ENCODE measurements around the gene NCOA1. TPM values are rescaled to one million over a fixed set of nuclear protein-coding genes. Genes with fewer than 3 reads are reported as not detected.
"Not testable (repeated sequence)": the region's sequence is repeated elsewhere in the genome, so short reads cannot be mapped to it uniquely, and the experiment has no call there.

The NCOA1 gene
- total and polyA plus RNA-seq, 4 donors, result 6.5 to 26.6 (median 16.3) TPM

- Histone ChIP-seq H3K27me3 (ENCODE audit: control insufficient read depth in 4 of 4, insufficient read depth in 4 of 4, low read length in 3 of 4) (no peaks in the 10 kb centered on the region), H3K36me3 (ENCODE audit: control insufficient read depth in 4 of 4, insufficient read depth in 3 of 4, low read depth in 1 of 4, low read length in 3 of 4) (no peaks in the 10 kb centered on the region), H3K4me3 (ENCODE audit: low read depth in 1 of 3, low read length in 3 of 3) (no peak overlapping the region), H3K4me1 (ENCODE audit: control insufficient read depth in 4 of 4, insufficient read depth in 4 of 4, low read length in 3 of 4) (peaks cover 0 to 2% (median 0%) of the 10 kb centered on the region in 4 donors), H3K9me3 (ENCODE audit: control insufficient read depth in 4 of 4, low read length in 3 of 4) (no peaks in the 10 kb centered on the region), H3K27ac (ENCODE audit: low read depth in 1 of 2, low read length in 2 of 2) (no peak overlapping the region), H3K9ac (ENCODE audit: low read depth in 1 of 2, low read length in 2 of 2) (no peak overlapping the region)
- no peak for DNase-seq (ENCODE audit: low spot score)
- TF ChIP-seq FOXA2 (IDR thresholded peaks at IDR 0.05) (no peak), RXRA (IDR thresholded peaks at IDR 0.05) (no peak), RAD21 (IDR thresholded peaks at IDR 0.05) (no peak), JUND (IDR thresholded peaks at IDR 0.05) (no peak), YY1 (IDR thresholded peaks at IDR 0.05) (no peak), CTCF (IDR thresholded peaks at IDR 0.05; ENCODE audit: low read depth, low read length, missing input control) (no peak), FOXA1 (IDR thresholded peaks at IDR 0.05) (no peak), EGR1 (IDR thresholded peaks at IDR 0.05; ENCODE audit: low read depth in 2 of 2) (no peak)
- 69% methylated on average over 3 of the region's 3 CpGs for WGBS
Measured at GRCh38 chr2:24482972-24483300, 8.1 kb upstream of the NCOA1 start.

GRCh38 chr2:24484677-24485076, 6.4 kb upstream of the NCOA1 start:
- 95% methylated on average over 6 of the region's 6 CpGs for WGBS
- H3K9ac ChIP-seq (ENCODE audit: low read depth in 1 of 2, low read length in 2 of 2), result not testable (repeated sequence)

GRCh38 chr2:24485197-24485596, 5.9 kb upstream of the NCOA1 start:
- H3K27ac ChIP-seq (ENCODE audit: low read depth in 1 of 2, low read length in 2 of 2), result no peak overlapping the region
- no peak overlapping the region for H3K4me3 ChIP-seq (ENCODE audit: low read depth in 1 of 3, low read length in 3 of 3)
- H3K9me3 ChIP-seq (ENCODE audit: control insufficient read depth in 4 of 4, low read length in 3 of 4), result no peaks in the 10 kb centered on the region
- no peak overlapping the region for H3K9ac ChIP-seq (ENCODE audit: low read depth in 1 of 2, low read length in 2 of 2)
- 94% methylated on average over 3 of the region's 3 CpGs for WGBS
- peaks cover 0 to 5% (median 1%) of the 10 kb centered on the region in 4 donors for H3K4me1 ChIP-seq (ENCODE audit: control insufficient read depth in 4 of 4, insufficient read depth in 4 of 4, low read length in 3 of 4)
- H3K27me3 ChIP-seq (ENCODE audit: control insufficient read depth in 4 of 4, insufficient read depth in 4 of 4, low read length in 3 of 4), result no peaks in the 10 kb centered on the region
- no peaks in the 10 kb centered on the region for H3K36me3 ChIP-seq (ENCODE audit: control insufficient read depth in 4 of 4, insufficient read depth in 3 of 4, low read depth in 1 of 4, low read length in 3 of 4)
- DNase-seq (ENCODE audit: low spot score), result no peak
- no peak for TF ChIP-seq REST (IDR thresholded peaks at IDR 0.05)
- TF ChIP-seq FOXA2 (IDR thresholded peaks at IDR 0.05), result no peak
- TF ChIP-seq NR2F2 (IDR thresholded peaks at IDR 0.05), result no peak
- no peak for TF ChIP-seq YY1 (IDR thresholded peaks at IDR 0.05)
- no peak for TF ChIP-seq MAX (IDR thresholded peaks at IDR 0.05)
- no peak for TF ChIP-seq ATF3 (IDR thresholded peaks at IDR 0.05)
- TF ChIP-seq JUND (IDR thresholded peaks at IDR 0.05), result no peak
- TF ChIP-seq CTCF (IDR thresholded peaks at IDR 0.05; ENCODE audit: low read depth, low read length, missing input control), result no peak
- TF ChIP-seq SP1 (IDR thresholded peaks at IDR 0.05), result no peak
- TF ChIP-seq TAF1 (conservative IDR thresholded peaks at IDR 0.05), result no peak
- no peak for TF ChIP-seq ZBTB33 (IDR thresholded peaks at IDR 0.05)

More at GRCh38 chr2:24484677-24485076, 6.4 kb upstream of the NCOA1 start:
- H3K4me3 ChIP-seq (ENCODE audit: low read depth in 1 of 3, low read length in 3 of 3); H3K36me3 ChIP-seq (ENCODE audit: control insufficient read depth in 4 of 4, insufficient read depth in 3 of 4, low read depth in 1 of 4, low read length in 3 of 4); H3K27me3 ChIP-seq (ENCODE audit: control insufficient read depth in 4 of 4, insufficient read depth in 4 of 4, low read length in 3 of 4); H3K9me3 ChIP-seq (ENCODE audit: control insufficient read depth in 4 of 4, low read length in 3 of 4); H3K4me1 ChIP-seq (ENCODE audit: control insufficient read depth in 4 of 4, insufficient read depth in 4 of 4, low read length in 3 of 4); H3K27ac ChIP-seq (ENCODE audit: low read depth in 1 of 2, low read length in 2 of 2); DNase-seq (ENCODE audit: low spot score): not testable (repeated sequence)

Data from liver (tissue), 9 donors.